CD14-positive monocyte (primary cell): ENCODE data around the gene NFKB2. TPM values are rescaled to one million over a fixed set of nuclear protein-coding genes. Genes with fewer than 3 reads are reported as not detected.

Source experiments
- DNase-seq, 3 donors: peaks; one replicate each; pipeline ENCODE4 v3.0.0-alpha.2; 2011 to 2022
- H2AFZ ChIP-seq: 2 replicates; pipeline ENCODE4 v1.6.0; 2012; ENCODE audit warnings: mild to moderate bottlenecking, low read depth, low read length, inconsistent platforms; ENCODE audit not compliant: insufficient read depth, poor library complexity, severe bottlenecking
- H3K27ac ChIP-seq, 2 donors: 1 replicate in 1 of 2; 2 replicates in 1 of 2; pipeline ENCODE4 v1.5.1; 2012 to 2013; ENCODE audit warnings: low read length in 2 of 2, control low read depth in 1 of 2, inconsistent platforms in 1 of 2, low read depth in 1 of 2, mild to moderate bottlenecking in 1 of 2
- H3K27me3 ChIP-seq, 2 donors: one replicate each; pipeline versions ENCODE4 v1.6.0 to v1.6.1; 2011 to 2013; ENCODE audit warnings: low read length in 2 of 2; ENCODE audit not compliant: control insufficient read depth in 2 of 2, insufficient read depth in 2 of 2
- H3K36me3 ChIP-seq, 2 donors: replicated peaks in 1 of 2; 1 replicate in 1 of 2; 2 replicates in 1 of 2; pipeline versions ENCODE4 v1.5.1 to v1.6.1; 2012 to 2013; ENCODE audit warnings: low read length in 2 of 2, control low read depth in 1 of 2, inconsistent platforms in 1 of 2, mild to moderate bottlenecking in 1 of 2; ENCODE audit not compliant: insufficient read depth in 2 of 2, control insufficient read depth in 1 of 2
- H3K4me1 ChIP-seq, 2 donors: 1 replicate in 1 of 2; 2 replicates in 1 of 2; pipeline versions ENCODE4 v1.5.1 to v1.6.1; 2012 to 2013; ENCODE audit warnings: low read length in 2 of 2, control low read depth in 1 of 2, inconsistent platforms in 1 of 2, mild to moderate bottlenecking in 1 of 2, moderate library complexity in 1 of 2; ENCODE audit not compliant: insufficient read depth in 2 of 2, control insufficient read depth in 1 of 2
- H3K4me2 ChIP-seq: replicated peaks from 2 replicates; pipeline ENCODE3; 2012; ENCODE audit warnings: low read length, moderate library complexity, mild to moderate bottlenecking; ENCODE audit not compliant: poor library complexity, severe bottlenecking; ENCODE audit errors: extremely low read depth
- H3K4me3 ChIP-seq, 3 experiments: fragments of 200-600 bp in 1 of 3; sonication (generic) in 1 of 3; replicated peaks in 1 of 3; 1 replicate in 2 of 3; 2 replicates in 1 of 3; pipeline ENCODE4 v1.5.1; 2011 to 2013; ENCODE audit warnings: low read length in 3 of 3, mild to moderate bottlenecking in 3 of 3, control low read depth in 2 of 3, low read depth in 2 of 3, inconsistent platforms in 1 of 3, moderate library complexity in 1 of 3
- H3K79me2 ChIP-seq: 2 replicates; pipeline ENCODE4 v1.6.0; 2012; ENCODE audit warnings: mild to moderate bottlenecking, control low read depth, inconsistent platforms, low read length, moderate library complexity; ENCODE audit not compliant: insufficient read depth
- H3K9ac ChIP-seq: 2 replicates; pipeline ENCODE4 v1.6.0; 2017; ENCODE audit warnings: low read length, mild to moderate bottlenecking; ENCODE audit not compliant: insufficient read depth, poor library complexity, severe bottlenecking
- H3K9me3 ChIP-seq, 2 donors: replicated peaks in 1 of 2; 1 replicate in 1 of 2; 2 replicates in 1 of 2; pipeline versions ENCODE4 v1.5.1 to v1.6.1; 2012 to 2013; ENCODE audit warnings: low read length in 2 of 2, control low read depth in 1 of 2; ENCODE audit not compliant: control insufficient read depth in 1 of 2, insufficient read depth in 1 of 2
- H4K20me1 ChIP-seq: 2 replicates; pipeline ENCODE4 v1.6.0; 2012; ENCODE audit warnings: mild to moderate bottlenecking, low read length, control low read depth, moderate library complexity; ENCODE audit not compliant: insufficient read depth
- H3K27ac Mint-ChIP-seq, 7 donors: one replicate each; pipeline ENCODE4 v1.8.0; 2020; ENCODE audit warnings: mild to moderate bottlenecking in 7 of 7, mixed read lengths in 7 of 7, moderate library complexity in 6 of 7, inconsistent platforms in 2 of 7
- H3K27me3 Mint-ChIP-seq, 3 donors: one replicate each; pipeline ENCODE4 v1.8.0; 2021 to 2022; ENCODE audit warnings: low read depth in 3 of 3, mild to moderate bottlenecking in 3 of 3, mixed read lengths in 3 of 3, moderate library complexity in 3 of 3, inconsistent platforms in 1 of 3
- H3K36me3 Mint-ChIP-seq, 2 donors: one replicate each; pipeline ENCODE4 v1.8.0; 2020; ENCODE audit warnings: mixed read lengths in 2 of 2, inconsistent platforms in 1 of 2, mild to moderate bottlenecking in 1 of 2
- H3K4me1 Mint-ChIP-seq: one replicate; pipeline ENCODE4 v1.8.0; 2020; ENCODE audit warnings: mild to moderate bottlenecking, mixed read lengths
- H3K4me3 Mint-ChIP-seq, 2 donors: one replicate each; pipeline ENCODE4 v1.8.0; 2020; ENCODE audit warnings: mild to moderate bottlenecking in 2 of 2, mixed read lengths in 2 of 2, moderate library complexity in 1 of 2
- H3K9me3 Mint-ChIP-seq, 7 donors: one replicate each; pipeline ENCODE4 v1.8.0; 2020 to 2022; ENCODE audit warnings: mixed read lengths in 7 of 7, mild to moderate bottlenecking in 6 of 7, moderate library complexity in 6 of 7, inconsistent platforms in 2 of 7
- WGBS: methylation state at CpG from one replicate; pipeline ENCODE4 v1.1.5; 2013; ENCODE audit warnings: missing lambda C conversion rate; ENCODE audit not compliant: insufficient coverage; 5-methylcytosine and 5-hydroxymethylcytosine counted together
- intact Hi-C, 2 donors: fragments of 100-400 bp; cut with micrococcal nuclease; formaldehyde crosslinking; loops; one replicate each; pipeline versions ENCODE4 v1.15.0 to v1.15.1; 2023
- polyA plus RNA-seq, 3 donors: library from polyadenylated mRNA; depleted of rRNA in 1 of 3; unstranded in 2 of 3; stranded (reverse) in 1 of 3; fragments of 300-500 nt in 2 of 3; fragments of >200 nt in 1 of 3; fragmentation: Illumina TruSeq in 2 of 3; gene quantifications; 1 replicate in 2 of 3; 2 replicates in 1 of 3; pipeline ENCODE4 v1.2.3, GENCODE V29; 2012 to 2021
- TF ChIP-seq, protein P1 (sequence below): fragments of 200-600 bp; IDR thresholded peaks from one replicate; pipeline ENCODE4 v1.8.0; 2022; ENCODE audit warnings: antibody characterized with exemption, mild to moderate bottlenecking

NFKB2 gene
- polyA plus RNA-seq, 3 donors = 6.8 to 111 (median 15.0) TPM

DNA sequence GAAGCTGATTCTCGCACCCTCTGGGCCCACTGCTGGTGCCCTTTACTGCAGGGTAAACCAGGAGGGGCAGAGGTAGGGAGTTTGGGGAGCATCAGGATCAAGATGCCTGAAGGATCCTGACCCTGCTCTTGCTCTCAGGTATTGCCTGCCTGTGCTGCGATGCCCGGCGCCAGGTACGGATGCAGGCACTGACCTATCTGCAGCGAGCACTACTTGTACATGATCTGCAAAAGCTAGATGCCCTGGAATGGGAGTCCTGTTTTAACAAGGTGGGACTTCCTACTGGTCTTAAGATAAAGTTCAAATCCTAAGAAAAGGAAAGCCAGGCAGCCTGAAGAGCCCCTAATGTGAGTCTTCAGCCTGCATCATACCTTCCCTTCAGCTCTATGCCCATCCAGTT is 16.1 kb upstream of the NFKB2 start:
- Histone ChIP-seq H3K79me2 (no peaks in the 10 kb centered on the region), H3K36me3 (peaks cover 78 to 87% of the 10 kb centered on the region in 2 donors), H3K9me3 (no peaks in the 10 kb centered on the region), H3K4me1 (no peaks in the 10 kb centered on the region), H3K4me2 (no peak overlapping the region), H4K20me1 (no peaks in the 10 kb centered on the region), H3K4me3 (no peak overlapping the region), H3K9ac (no peak overlapping the region), H3K27ac (no peak overlapping the region), H2AFZ (no peak overlapping the region), H3K27me3 (no peaks in the 10 kb centered on the region)
- Mint-ChIP-seq H3K36me3 (peaks cover 63 to 80% of the 10 kb centered on the region in 2 donors), H3K4me3 (no peak overlapping the region), H3K27ac (peak overlapping the region in 2 of 7 donors; percentile 32 to 81), H3K4me1 (no peaks in the 10 kb centered on the region), H3K27me3 (peaks cover 0 to 2% (median 0%) of the 10 kb centered on the region in 3 donors), H3K9me3 (no peaks in the 10 kb centered on the region)
- TF ChIP-seq, protein P1, sequence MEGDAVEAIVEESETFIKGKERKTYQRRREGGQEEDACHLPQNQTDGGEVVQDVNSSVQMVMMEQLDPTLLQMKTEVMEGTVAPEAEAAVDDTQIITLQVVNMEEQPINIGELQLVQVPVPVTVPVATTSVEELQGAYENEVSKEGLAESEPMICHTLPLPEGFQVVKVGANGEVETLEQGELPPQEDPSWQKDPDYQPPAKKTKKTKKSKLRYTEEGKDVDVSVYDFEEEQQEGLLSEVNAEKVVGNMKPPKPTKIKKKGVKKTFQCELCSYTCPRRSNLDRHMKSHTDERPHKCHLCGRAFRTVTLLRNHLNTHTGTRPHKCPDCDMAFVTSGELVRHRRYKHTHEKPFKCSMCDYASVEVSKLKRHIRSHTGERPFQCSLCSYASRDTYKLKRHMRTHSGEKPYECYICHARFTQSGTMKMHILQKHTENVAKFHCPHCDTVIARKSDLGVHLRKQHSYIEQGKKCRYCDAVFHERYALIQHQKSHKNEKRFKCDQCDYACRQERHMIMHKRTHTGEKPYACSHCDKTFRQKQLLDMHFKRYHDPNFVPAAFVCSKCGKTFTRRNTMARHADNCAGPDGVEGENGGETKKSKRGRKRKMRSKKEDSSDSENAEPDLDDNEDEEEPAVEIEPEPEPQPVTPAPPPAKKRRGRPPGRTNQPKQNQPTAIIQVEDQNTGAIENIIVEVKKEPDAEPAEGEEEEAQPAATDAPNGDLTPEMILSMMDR = no peak
- intact Hi-C loops = no loop called here
- DNase-seq = no peak
- WGBS = 98% methylated on average over 6 of the region's 6 CpGs

DNA sequence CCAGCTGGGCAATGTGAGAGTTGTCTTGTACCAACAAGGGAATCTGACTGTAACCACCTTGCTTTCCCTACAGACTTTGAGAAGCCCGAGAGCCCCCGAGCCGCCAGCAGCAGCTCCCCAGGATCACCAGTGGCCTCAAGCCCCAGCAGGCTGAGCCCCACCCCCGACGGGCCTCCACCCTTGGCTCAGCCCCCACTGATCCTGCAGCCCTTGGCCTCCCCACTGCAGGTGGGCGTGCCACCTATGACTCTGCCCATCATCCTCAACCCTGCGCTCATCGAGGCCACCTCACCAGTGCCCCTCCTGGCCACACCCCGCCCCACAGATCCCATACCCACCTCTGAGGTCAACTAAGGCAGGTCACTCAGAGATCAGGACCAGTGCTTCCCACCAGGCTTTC is 13.5 kb upstream of the NFKB2 start:
- H3K4me3 Mint-ChIP-seq = no peak overlapping the region
- H3K79me2 ChIP-seq = no peaks in the 10 kb centered on the region
- no peaks in the 10 kb centered on the region for H3K9me3 ChIP-seq
- no peak for DNase-seq
- no peak overlapping the region for H3K4me2 ChIP-seq
- H2AFZ ChIP-seq = no peak overlapping the region
- TF ChIP-seq, protein P1 = no peak
- H4K20me1 ChIP-seq = no peaks in the 10 kb centered on the region
- H3K9ac ChIP-seq = no peak overlapping the region
- no peaks in the 10 kb centered on the region for H3K9me3 Mint-ChIP-seq
- intact Hi-C loops = no loop called here
- WGBS = 97% methylated on average over 9 of the region's 9 CpGs
- peaks cover 10 to 11% of the 10 kb centered on the region in 2 donors for H3K4me1 ChIP-seq
- peaks cover 12% of the 10 kb centered on the region for H3K4me1 Mint-ChIP-seq
- peaks cover 53 to 61% of the 10 kb centered on the region in 2 donors for H3K36me3 ChIP-seq
- H3K27ac ChIP-seq = no peak overlapping the region
- no peak overlapping the region for H3K27ac Mint-ChIP-seq
- H3K27me3 ChIP-seq = no peaks in the 10 kb centered on the region
- H3K36me3 Mint-ChIP-seq = peaks cover 42 to 60% of the 10 kb centered on the region in 2 donors
- no peaks in the 10 kb centered on the region for H3K27me3 Mint-ChIP-seq
- H3K4me3 ChIP-seq = no peak overlapping the region
